ENCODE measurements around the gene RPTOR. TPM values are rescaled to one million over a fixed set of nuclear protein-coding genes. Genes with fewer than 3 reads are reported as not detected.

RPTOR gene
- total and polyA plus RNA-seq, 2 experiments from 2014 or later, result 6.6 to 16.1 TPM

- no peak for TF ChIP-seq EZH2phosphoT487 (IDR thresholded peaks at IDR 0.05; ENCODE audit: insufficient read depth, low read depth)
- no peak for TF ChIP-seq EZH2 (IDR thresholded peaks at IDR 0.05; ENCODE audit: insufficient read depth, poor library complexity, severe bottlenecking)
- H3K9me2 ChIP-seq (ENCODE audit: insufficient read depth), result no peaks in the 10 kb centered on the region
These were observed 464.5 kb downstream of the RPTOR start for GRCh38 chr17:81009136-81009535.

DNA sequence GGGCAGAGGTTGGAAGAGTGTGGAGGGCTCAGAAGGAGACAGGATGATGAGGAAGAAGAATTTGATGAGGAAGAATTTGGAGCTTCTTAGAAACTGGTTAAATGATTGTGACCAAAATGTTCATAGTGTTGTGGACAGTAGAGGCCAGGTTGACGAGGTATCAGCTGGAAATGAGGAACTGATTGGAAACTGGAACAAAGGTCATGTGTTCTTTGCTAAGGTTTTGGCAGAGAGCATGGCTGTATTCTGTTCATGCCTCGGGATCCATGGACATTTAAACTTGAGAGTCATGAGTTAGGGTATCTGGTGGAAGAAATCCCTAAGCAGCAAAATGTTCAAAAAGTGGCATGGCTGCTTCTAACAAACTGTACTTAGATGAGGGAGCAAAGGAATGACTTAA, 466.3 kb downstream of the RPTOR start:
- in situ Hi-C loops (cut with MboI), result no loop called here
- no peak for DNase-seq
- Histone ChIP-seq H3K9me2 (ENCODE audit: insufficient read depth) (no peaks in the 10 kb centered on the region), H3F3A (ENCODE audit: insufficient read depth) (peaks cover 8% of the 10 kb centered on the region; the same call in 1 of the 2 replicates), H3K9me3 (ENCODE audit: low read depth) (no peaks in the 10 kb centered on the region), H3K4me1 (ENCODE audit: insufficient read depth) (no peaks in the 10 kb centered on the region), H4K20me1 (ENCODE audit: insufficient read depth) (no peaks in the 10 kb centered on the region), H3K79me2 (ENCODE audit: insufficient read depth) (no peaks in the 10 kb centered on the region), H3K27ac (no peak overlapping the region), H3K4me2 (ENCODE audit: unreplicated experiment) (no peak overlapping the region), H3K9ac (no peak overlapping the region), H3K27me3 (replicated peaks; ENCODE audit: insufficient read depth) (peaks cover 10% of the 10 kb centered on the region; the same call in 1 of the 2 replicates), H3K36me3 (ENCODE audit: low read depth) (no peaks in the 10 kb centered on the region), H3K4me3 (no peak overlapping the region), H2AFZ (no peak overlapping the region)
- TF ChIP-seq EZH2phosphoT487 (IDR thresholded peaks at IDR 0.05; ENCODE audit: insufficient read depth, low read depth) (no peak), EZH2 (IDR thresholded peaks at IDR 0.05; ENCODE audit: insufficient read depth, poor library complexity, severe bottlenecking) (no peak)
- WGBS, 2 experiments (ENCODE audit: low coverage in 1 of 2, low lambda C conversion rate in 2 of 2, missing lambda C conversion rate in 2 of 2), result 56 to 63% methylated on average over 2 of the region's 2 CpGs

More at GRCh38 chr17:81009136-81009535, 464.5 kb downstream of the RPTOR start:
- no peaks in the 10 kb centered on the region for H3K36me3 ChIP-seq (ENCODE audit: low read depth)
- 73 to 75% methylated on average over 10 to 14 of the region's 14 CpGs for WGBS, 2 experiments (ENCODE audit: low coverage in 1 of 2, low lambda C conversion rate in 2 of 2, missing lambda C conversion rate in 2 of 2)
- peaks cover 8% of the 10 kb centered on the region; the same call in 1 of the 2 replicates for H3F3A ChIP-seq (ENCODE audit: insufficient read depth)
- H3K9me3 ChIP-seq (ENCODE audit: low read depth), result no peaks in the 10 kb centered on the region
- H3K27me3 ChIP-seq (replicated peaks; ENCODE audit: insufficient read depth), result peaks cover 23% of the 10 kb centered on the region
- H3K27ac ChIP-seq, result no peak overlapping the region
- in situ Hi-C loops (cut with MboI), result no loop called here
- H3K4me1 ChIP-seq (ENCODE audit: insufficient read depth), result no peaks in the 10 kb centered on the region
- H3K4me3 ChIP-seq, result no peak overlapping the region
- H3K79me2 ChIP-seq (ENCODE audit: insufficient read depth), result no peaks in the 10 kb centered on the region
- H3K4me2 ChIP-seq (ENCODE audit: unreplicated experiment), result no peak overlapping the region
- H2AFZ ChIP-seq, result no peak overlapping the region
- no peak for DNase-seq
- H3K9ac ChIP-seq, result no peak overlapping the region
- no peaks in the 10 kb centered on the region for H4K20me1 ChIP-seq (ENCODE audit: insufficient read depth)

GRCh38 chr17:81011951-81012350, 467.3 kb downstream of the RPTOR start:
- WGBS, 2 experiments (ENCODE audit: low coverage in 1 of 2, low lambda C conversion rate in 2 of 2, missing lambda C conversion rate in 2 of 2), result 61 to 64% methylated on average over 3 of the region's 3 CpGs
- Histone ChIP-seq H3K27me3 (replicated peaks; ENCODE audit: insufficient read depth) (peaks cover 7% of the 10 kb centered on the region; the same call in 1 of the 2 replicates), H4K20me1 (ENCODE audit: insufficient read depth) (no peaks in the 10 kb centered on the region), H3F3A (ENCODE audit: insufficient read depth) (peaks cover 5% of the 10 kb centered on the region; the same call in 1 of the 2 replicates), H3K9me2 (ENCODE audit: insufficient read depth) (no peaks in the 10 kb centered on the region), H3K4me1 (ENCODE audit: insufficient read depth) (no peaks in the 10 kb centered on the region), H3K27ac (no peak overlapping the region), H3K4me3 (no peak overlapping the region), H3K36me3 (ENCODE audit: low read depth) (no peaks in the 10 kb centered on the region), H3K4me2 (ENCODE audit: unreplicated experiment) (no peak overlapping the region), H3K79me2 (ENCODE audit: insufficient read depth) (no peaks in the 10 kb centered on the region), H3K9me3 (ENCODE audit: low read depth) (no peaks in the 10 kb centered on the region), H2AFZ (no peak overlapping the region), H3K9ac (no peak overlapping the region)
- in situ Hi-C loops (cut with MboI), result no loop called here
- DNase-seq, result no peak
- TF ChIP-seq EZH2phosphoT487 (IDR thresholded peaks at IDR 0.05; ENCODE audit: insufficient read depth, low read depth) (no peak), EZH2 (IDR thresholded peaks at IDR 0.05; ENCODE audit: insufficient read depth, poor library complexity, severe bottlenecking) (no peak)

GRCh38 chr17:81012574-81013447, 468.2 kb downstream of the RPTOR start:
- in situ Hi-C loops (cut with MboI), result no loop called here
- H3K4me3 ChIP-seq, result no peak overlapping the region
- peaks cover 7% of the 10 kb centered on the region; the same call in 1 of the 2 replicates for H3K27me3 ChIP-seq (replicated peaks; ENCODE audit: insufficient read depth)
- H3K9ac ChIP-seq, result no peak overlapping the region
- H3K4me2 ChIP-seq (ENCODE audit: unreplicated experiment), result no peak overlapping the region
- 77 to 80% methylated on average over 13 of the region's 13 CpGs for WGBS, 2 experiments (ENCODE audit: low coverage in 1 of 2, low lambda C conversion rate in 2 of 2, missing lambda C conversion rate in 2 of 2)
- H3F3A ChIP-seq (ENCODE audit: insufficient read depth), result no peaks in the 10 kb centered on the region
- H2AFZ ChIP-seq, result no peak overlapping the region
- H4K20me1 ChIP-seq (ENCODE audit: insufficient read depth), result no peaks in the 10 kb centered on the region
- no peaks in the 10 kb centered on the region for H3K9me2 ChIP-seq (ENCODE audit: insufficient read depth)
- H3K36me3 ChIP-seq (ENCODE audit: low read depth), result no peaks in the 10 kb centered on the region
- TF ChIP-seq EZH2 (IDR thresholded peaks at IDR 0.05; ENCODE audit: insufficient read depth, poor library complexity, severe bottlenecking) (no peak), EZH2phosphoT487 (IDR thresholded peaks at IDR 0.05; ENCODE audit: insufficient read depth, low read depth) (no peak)
- H3K27ac ChIP-seq, result no peak overlapping the region
- no peak for DNase-seq
- H3K4me1 ChIP-seq (ENCODE audit: insufficient read depth), result peaks cover 2% of the 10 kb centered on the region
- no peaks in the 10 kb centered on the region for H3K9me3 ChIP-seq (ENCODE audit: low read depth)
- no peaks in the 10 kb centered on the region for H3K79me2 ChIP-seq (ENCODE audit: insufficient read depth)
